Keratinocyte (primary cell): ENCODE data around the gene MYOCOS.

ENCODE experiments used
- EZH2 ChIP-seq: IDR thresholded peaks from one replicate; pipeline ENCODE4 v1.6.1; 2012; ENCODE audit warnings: inconsistent platforms, mild to moderate bottlenecking, low read length, moderate library complexity
- TF ChIP-seq, protein P1 (sequence below), 3 experiments: IDR thresholded peaks in 1 of 3; conservative IDR thresholded peaks in 1 of 3; optimal IDR thresholded peaks in 1 of 3; 2 replicates in 2 of 3; 3 replicates in 1 of 3; pipeline versions ENCODE3 to v1.5.1; 2011; ENCODE audit warnings: low read length in 3 of 3, mild to moderate bottlenecking in 3 of 3, moderate library complexity in 2 of 3, control low read depth in 1 of 3, inconsistent platforms in 1 of 3; ENCODE audit not compliant: insufficient read depth in 2 of 3; ENCODE audit errors: extremely low read depth in 1 of 3

DNA sequence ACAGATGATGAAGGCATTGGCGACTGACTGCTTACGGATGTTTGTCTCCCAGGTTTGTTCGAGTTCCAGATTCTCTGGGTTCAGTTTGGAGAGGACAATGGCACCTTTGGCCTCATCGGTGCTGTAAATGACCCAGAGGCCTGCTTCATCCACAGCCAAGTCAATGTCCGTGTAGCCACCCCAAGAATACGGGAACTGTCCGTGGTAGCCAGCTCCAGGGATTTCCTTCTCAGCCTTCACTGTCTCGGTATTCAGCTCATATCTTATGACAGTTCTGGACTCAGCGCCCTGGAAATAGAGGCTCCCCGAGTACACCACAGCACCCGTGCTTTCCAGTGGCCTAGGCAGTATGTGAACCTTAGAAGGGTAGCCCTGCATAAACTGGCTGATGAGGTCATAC, 14.1 kb downstream of the MYOCOS start:
- TF ChIP-seq, protein P1, sequence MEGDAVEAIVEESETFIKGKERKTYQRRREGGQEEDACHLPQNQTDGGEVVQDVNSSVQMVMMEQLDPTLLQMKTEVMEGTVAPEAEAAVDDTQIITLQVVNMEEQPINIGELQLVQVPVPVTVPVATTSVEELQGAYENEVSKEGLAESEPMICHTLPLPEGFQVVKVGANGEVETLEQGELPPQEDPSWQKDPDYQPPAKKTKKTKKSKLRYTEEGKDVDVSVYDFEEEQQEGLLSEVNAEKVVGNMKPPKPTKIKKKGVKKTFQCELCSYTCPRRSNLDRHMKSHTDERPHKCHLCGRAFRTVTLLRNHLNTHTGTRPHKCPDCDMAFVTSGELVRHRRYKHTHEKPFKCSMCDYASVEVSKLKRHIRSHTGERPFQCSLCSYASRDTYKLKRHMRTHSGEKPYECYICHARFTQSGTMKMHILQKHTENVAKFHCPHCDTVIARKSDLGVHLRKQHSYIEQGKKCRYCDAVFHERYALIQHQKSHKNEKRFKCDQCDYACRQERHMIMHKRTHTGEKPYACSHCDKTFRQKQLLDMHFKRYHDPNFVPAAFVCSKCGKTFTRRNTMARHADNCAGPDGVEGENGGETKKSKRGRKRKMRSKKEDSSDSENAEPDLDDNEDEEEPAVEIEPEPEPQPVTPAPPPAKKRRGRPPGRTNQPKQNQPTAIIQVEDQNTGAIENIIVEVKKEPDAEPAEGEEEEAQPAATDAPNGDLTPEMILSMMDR (optimal IDR thresholded peaks at IDR 0.05 in 1 of 3, IDR thresholded peaks at IDR 0.05 in 1 of 3, conservative IDR thresholded peaks at IDR 0.05 in 1 of 3; ENCODE audit: extremely low read depth in 1 of 3, insufficient read depth in 2 of 3, low read length in 3 of 3), result no peak
- TF ChIP-seq EZH2, result no peak
